Activated CD4-positive, alpha-beta T cell treated with anti-CD3 and anti-CD28 coated beads, Interleukin-2, amount 10 ng/mL, durations not matched to agents 24 days and 14 days (primary cell): ENCODE data around the gene COL12A1. TPM values are rescaled to one million over a fixed set of nuclear protein-coding genes. Genes with fewer than 3 reads are reported as not detected.

ENCODE experiments used
- DNase-seq: peaks from one replicate; pipeline ENCODE4 v3.0.0; 2022
- H3K27ac Mint-ChIP-seq: one replicate; pipeline ENCODE4 v1.8.0; 2022; ENCODE audit warnings: mild to moderate bottlenecking, mixed read lengths
- H3K27me3 Mint-ChIP-seq: one replicate; pipeline ENCODE4 v1.8.0; 2022; ENCODE audit warnings: mixed read lengths
- H3K36me3 Mint-ChIP-seq: one replicate; pipeline ENCODE4 v1.8.0; 2022; ENCODE audit warnings: low read depth, mild to moderate bottlenecking, mixed read lengths
- H3K4me1 Mint-ChIP-seq: one replicate; pipeline ENCODE4 v1.8.0; 2021; ENCODE audit warnings: mixed read lengths
- H3K4me3 Mint-ChIP-seq: one replicate; pipeline ENCODE4 v1.8.0; 2022; ENCODE audit warnings: mild to moderate bottlenecking, moderate library complexity, mixed read lengths
- H3K9me3 Mint-ChIP-seq: one replicate; pipeline ENCODE4 v1.8.0; 2021; ENCODE audit warnings: mixed read lengths
- intact Hi-C: fragments of 100-400 bp; cut with micrococcal nuclease; formaldehyde crosslinking; loops from one replicate; pipeline ENCODE4 v1.15.1; 2023
- total RNA-seq: library from RNA; stranded (reverse); gene quantifications from 2 replicates; pipeline ENCODE4 v1.2.3, GENCODE V29; 2022

COL12A1 gene
- total RNA-seq, 1 donor from 2014 or later, result 0.05 TPM

DNA sequence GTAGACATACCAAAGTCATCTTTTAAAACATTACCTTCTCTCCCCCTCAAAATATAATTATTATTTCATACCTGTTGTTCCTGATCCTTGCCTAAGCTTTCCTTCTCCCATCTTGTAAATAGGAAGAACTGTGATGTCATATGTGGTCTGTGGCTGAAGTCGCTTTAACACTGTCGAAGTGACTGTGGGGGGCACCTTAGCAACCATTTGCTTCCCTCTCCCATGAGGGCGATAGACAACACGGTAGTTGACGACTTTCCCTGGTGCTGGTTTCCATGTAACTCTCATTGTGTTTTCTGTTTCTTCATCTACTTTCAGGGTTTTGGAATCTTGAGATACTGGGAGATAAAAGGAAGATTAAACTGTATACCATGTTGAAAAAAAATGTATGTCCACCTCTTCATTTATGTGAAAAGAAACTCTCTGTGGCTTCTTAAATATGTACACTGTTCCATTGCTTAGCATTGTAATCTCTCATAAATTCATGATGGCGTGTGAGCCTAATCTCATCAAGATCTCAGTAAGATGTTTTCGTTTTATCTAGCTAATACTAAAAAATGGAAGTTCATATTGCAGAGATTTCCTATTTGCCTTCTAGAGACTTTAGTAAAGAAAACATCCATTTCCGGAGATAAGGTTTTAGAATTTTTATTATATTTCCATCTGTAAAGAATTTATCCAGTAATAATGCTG, 49.5 kb downstream of the COL12A1 start:
- no peaks in the 10 kb centered on the region for H3K4me1 Mint-ChIP-seq

DNA sequence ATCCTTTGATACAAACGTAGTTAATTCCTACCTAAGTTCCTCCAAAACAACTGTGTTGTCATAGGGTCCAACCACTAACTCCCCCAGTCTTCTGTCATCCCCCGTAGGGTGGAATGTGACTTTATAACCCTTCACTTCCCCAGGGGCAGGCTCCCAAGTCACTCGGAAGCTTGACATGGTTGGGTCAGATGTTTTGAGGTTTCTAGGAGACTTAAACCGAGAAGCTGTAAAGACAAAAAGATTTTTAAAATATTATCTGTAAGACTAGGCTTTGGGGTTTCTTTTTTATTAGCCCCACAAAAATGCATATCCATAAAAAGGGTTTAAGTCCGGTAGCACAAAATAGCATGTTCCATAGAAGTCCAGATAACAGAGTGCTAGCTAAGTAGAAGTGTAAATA, 50.2 kb downstream of the COL12A1 start:
- Mint-ChIP-seq H3K27me3 (peaks cover under 1% of the 10 kb centered on the region), H3K27ac (no peak overlapping the region), H3K4me1 (no peaks in the 10 kb centered on the region), H3K4me3 (no peak overlapping the region), H3K9me3 (no peaks in the 10 kb centered on the region), H3K36me3 (no peaks in the 10 kb centered on the region)
- DNase-seq, result no peak
- intact Hi-C loops, result no loop called here

More for the DNA sequence above, 49.5 kb downstream of the COL12A1 start:
- intact Hi-C loops, result no loop called here
- no peak for DNase-seq
- Mint-ChIP-seq H3K9me3 (no peaks in the 10 kb centered on the region), H3K27ac (no peak overlapping the region), H3K4me3 (no peak overlapping the region), H3K36me3 (no peaks in the 10 kb centered on the region), H3K27me3 (peaks cover 2% of the 10 kb centered on the region)

GRCh38 chr6:75154973-75155372, 50.9 kb downstream of the COL12A1 start:
- DNase-seq, result no peak
- Mint-ChIP-seq H3K36me3 (no peaks in the 10 kb centered on the region), H3K9me3 (no peaks in the 10 kb centered on the region), H3K4me3 (no peak overlapping the region), H3K27me3 (peaks cover 2% of the 10 kb centered on the region), H3K27ac (no peak overlapping the region), H3K4me1 (no peaks in the 10 kb centered on the region)
- intact Hi-C loops, result no loop called here

DNA sequence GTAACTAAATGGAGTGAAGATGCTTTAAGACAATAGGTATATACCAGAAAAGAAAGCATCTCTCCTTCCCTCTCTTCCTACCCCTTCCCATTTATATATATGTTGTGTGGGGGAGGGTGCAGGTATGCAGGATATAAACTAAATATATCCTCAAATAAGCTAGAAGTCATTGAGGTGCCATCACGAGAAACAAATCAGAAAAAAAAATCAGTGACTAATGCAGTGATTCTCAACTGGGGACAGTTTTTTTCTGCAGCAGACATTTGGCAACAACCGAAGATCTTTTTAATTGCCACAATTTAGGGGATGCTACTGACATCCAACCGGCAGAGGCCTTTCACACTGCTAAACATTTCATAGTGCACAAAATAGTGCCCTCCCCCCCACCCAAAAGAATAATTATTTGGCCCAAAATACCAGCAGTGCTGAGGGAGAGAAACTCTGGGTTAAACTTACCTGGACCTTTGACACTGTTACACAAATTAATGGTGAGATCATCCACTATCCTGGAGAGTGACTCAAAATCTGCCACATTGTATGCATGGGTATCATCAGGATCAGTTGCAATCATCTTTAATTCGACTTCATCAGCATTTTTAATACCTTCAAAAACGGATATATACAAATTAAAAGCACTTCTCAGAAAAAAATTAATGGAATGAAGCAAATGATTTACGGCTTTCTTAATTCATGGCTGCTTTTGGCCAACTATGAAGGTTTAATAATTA, 55.0 kb downstream of the COL12A1 start:
- Mint-ChIP-seq H3K4me3 (no peak overlapping the region), H3K27me3 (peaks cover 5% of the 10 kb centered on the region), H3K4me1 (peaks cover 5% of the 10 kb centered on the region), H3K9me3 (peaks cover 6% of the 10 kb centered on the region), H3K36me3 (no peaks in the 10 kb centered on the region), H3K27ac (no peak overlapping the region)
- DNase-seq, result no peak
- intact Hi-C loops, result no loop called here

DNA sequence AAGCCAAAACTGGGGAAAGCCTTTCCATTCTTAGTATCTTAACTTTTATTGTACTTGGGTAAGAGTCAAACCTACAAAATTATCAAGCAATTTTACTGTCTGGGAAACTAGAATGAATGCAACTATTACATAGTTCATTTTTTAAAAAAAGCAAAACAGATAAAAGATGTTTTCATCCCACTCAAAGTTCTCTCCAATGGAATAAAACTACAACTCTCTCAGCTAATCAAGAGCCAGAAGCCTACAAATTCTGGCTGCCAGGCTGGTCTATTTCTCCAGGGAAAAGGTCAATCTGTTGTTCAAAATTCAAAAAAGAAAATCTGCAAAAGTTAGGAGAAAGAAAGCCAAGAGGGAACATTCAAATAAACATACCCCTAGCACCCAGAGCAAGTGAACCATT, 56.2 kb downstream of the COL12A1 start:
- DNase-seq, result no peak
- no peaks in the 10 kb centered on the region for H3K36me3 Mint-ChIP-seq
- H3K4me1 Mint-ChIP-seq, result peaks cover 5% of the 10 kb centered on the region
- H3K27ac Mint-ChIP-seq, result no peak overlapping the region
- no peak overlapping the region for H3K4me3 Mint-ChIP-seq
- H3K9me3 Mint-ChIP-seq, result peaks cover 6% of the 10 kb centered on the region
- peaks cover 5% of the 10 kb centered on the region for H3K27me3 Mint-ChIP-seq
- intact Hi-C loops, result no loop called here

DNA sequence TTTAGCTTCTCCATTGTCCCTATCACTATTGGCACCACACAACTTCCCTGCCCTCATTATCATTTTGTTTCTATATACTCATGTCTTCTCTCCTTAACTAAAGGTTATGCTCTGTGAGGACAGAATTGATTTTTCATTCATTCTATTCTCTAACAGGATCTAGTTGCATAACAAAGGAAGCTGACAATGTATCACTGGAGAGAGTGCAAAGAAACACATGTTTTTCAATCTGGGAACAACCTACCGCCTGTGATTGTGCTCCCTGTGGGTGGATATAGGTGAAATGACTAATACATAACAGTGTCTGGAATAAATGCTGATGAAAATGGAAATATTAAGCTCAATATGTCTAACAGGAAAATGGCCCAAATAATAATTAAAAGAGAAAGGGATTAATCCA, 56.6 kb downstream of the COL12A1 start:
- H3K4me1 Mint-ChIP-seq, result peaks cover 5% of the 10 kb centered on the region
- peaks cover 6% of the 10 kb centered on the region for H3K9me3 Mint-ChIP-seq
- no peak overlapping the region for H3K27ac Mint-ChIP-seq
- no peaks in the 10 kb centered on the region for H3K36me3 Mint-ChIP-seq
- DNase-seq, result no peak
- intact Hi-C loops, result no loop called here
- peaks cover 5% of the 10 kb centered on the region for H3K27me3 Mint-ChIP-seq
- no peak overlapping the region for H3K4me3 Mint-ChIP-seq

- Mint-ChIP-seq H3K4me1 (peaks cover 5% of the 10 kb centered on the region), H3K4me3 (no peak overlapping the region), H3K27ac (no peak overlapping the region), H3K27me3 (peaks cover 5% of the 10 kb centered on the region), H3K9me3 (peaks cover 6% of the 10 kb centered on the region), H3K36me3 (no peaks in the 10 kb centered on the region)
- DNase-seq, result no peak
- intact Hi-C loops, result no loop called here
Observed at GRCh38 chr6:75147512-75147911, 58.3 kb downstream of the COL12A1 start.

DNA sequence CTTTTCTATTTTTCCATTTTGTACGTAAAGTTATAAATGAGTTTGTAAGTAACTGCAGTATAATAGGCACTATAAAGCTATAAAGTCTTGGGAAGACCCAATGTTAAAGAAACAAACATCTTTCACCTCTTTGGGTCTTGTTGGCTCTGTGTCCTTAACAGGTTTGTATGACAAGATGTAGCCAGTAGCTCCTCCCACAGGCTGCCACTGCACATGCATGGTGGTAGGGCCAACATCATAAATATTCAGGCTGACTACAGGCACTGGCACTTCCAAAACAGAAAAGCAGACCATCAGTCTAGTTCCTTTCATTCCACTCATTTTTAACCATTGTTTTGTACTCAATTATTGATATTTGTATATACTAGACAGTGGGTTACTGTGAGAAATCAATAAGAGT, 59.9 kb downstream of the COL12A1 start:
- intact Hi-C loops, result no loop called here
- no peaks in the 10 kb centered on the region for H3K36me3 Mint-ChIP-seq
- H3K4me3 Mint-ChIP-seq, result no peak overlapping the region
- H3K27me3 Mint-ChIP-seq, result peaks cover 5% of the 10 kb centered on the region
- no peak for DNase-seq
- H3K27ac Mint-ChIP-seq, result no peak overlapping the region
- peaks cover 5% of the 10 kb centered on the region for H3K4me1 Mint-ChIP-seq
- H3K9me3 Mint-ChIP-seq, result peaks cover 6% of the 10 kb centered on the region

GRCh38 chr6:75145211-75145610, 60.6 kb downstream of the COL12A1 start:
- Mint-ChIP-seq H3K27me3 (peaks cover 3% of the 10 kb centered on the region), H3K36me3 (no peaks in the 10 kb centered on the region), H3K27ac (no peak overlapping the region), H3K4me1 (peaks cover 5% of the 10 kb centered on the region), H3K9me3 (peaks cover 6% of the 10 kb centered on the region), H3K4me3 (no peak overlapping the region)
- no peak for DNase-seq
- intact Hi-C loops, result no loop called here

DNA sequence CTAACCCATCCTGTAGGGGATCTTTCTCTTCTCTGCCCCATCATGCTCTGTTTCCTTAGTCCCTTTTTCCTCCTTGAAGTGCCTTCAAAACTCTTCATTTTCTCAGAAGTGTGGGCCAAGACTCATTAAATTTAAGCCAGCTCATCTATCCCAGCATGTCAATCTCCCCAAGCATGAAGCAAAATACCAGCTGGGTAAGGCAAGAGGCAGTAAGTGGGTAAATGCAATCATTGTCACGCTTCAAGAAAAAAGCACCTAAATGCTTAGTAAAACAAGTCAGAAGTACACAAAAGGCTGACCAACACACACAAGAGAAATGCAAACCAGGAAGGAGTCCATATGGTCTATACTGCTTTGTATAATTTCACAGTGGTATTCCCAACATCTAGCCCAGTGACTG, 61.5 kb downstream of the COL12A1 start:
- Mint-ChIP-seq H3K27ac (no peak overlapping the region), H3K4me1 (peaks cover 5% of the 10 kb centered on the region), H3K36me3 (no peaks in the 10 kb centered on the region), H3K9me3 (peaks cover 5% of the 10 kb centered on the region), H3K4me3 (no peak overlapping the region), H3K27me3 (peaks cover 3% of the 10 kb centered on the region)
- intact Hi-C loops, result no loop called here
- DNase-seq, result no peak

DNA sequence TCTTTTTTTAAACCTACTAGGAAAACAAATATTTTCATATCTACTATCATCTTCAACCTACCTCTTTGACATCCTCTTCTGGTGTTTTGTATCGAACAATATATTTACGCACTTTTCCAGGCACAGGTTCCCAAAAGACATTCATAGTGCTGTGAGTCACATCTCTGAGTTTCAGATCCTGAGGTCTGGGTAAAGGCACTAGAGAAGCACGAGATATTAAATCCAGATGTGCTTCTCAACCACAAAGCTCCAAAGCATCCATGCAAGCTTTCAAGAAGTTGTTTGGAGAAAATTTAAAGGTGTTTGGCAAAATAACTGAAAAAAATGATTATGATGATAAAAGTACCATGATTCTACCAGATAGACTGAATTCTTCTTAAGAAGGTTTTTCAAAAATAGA, 62.7 kb downstream of the COL12A1 start:
- intact Hi-C loops, result no loop called here
- no peak for DNase-seq
- H3K36me3 Mint-ChIP-seq, result no peaks in the 10 kb centered on the region
- peaks cover 1% of the 10 kb centered on the region for H3K4me1 Mint-ChIP-seq
- no peaks in the 10 kb centered on the region for H3K9me3 Mint-ChIP-seq
- H3K27me3 Mint-ChIP-seq, result no peaks in the 10 kb centered on the region
- no peak overlapping the region for H3K4me3 Mint-ChIP-seq
- H3K27ac Mint-ChIP-seq, result no peak overlapping the region

GRCh38 chr6:75142721-75143120, 63.1 kb downstream of the COL12A1 start:
- Mint-ChIP-seq H3K27me3 (no peaks in the 10 kb centered on the region), H3K4me3 (no peak overlapping the region), H3K27ac (no peak overlapping the region), H3K4me1 (no peaks in the 10 kb centered on the region), H3K9me3 (no peaks in the 10 kb centered on the region), H3K36me3 (no peaks in the 10 kb centered on the region)
- intact Hi-C loops, result no loop called here
- no peak for DNase-seq

DNA sequence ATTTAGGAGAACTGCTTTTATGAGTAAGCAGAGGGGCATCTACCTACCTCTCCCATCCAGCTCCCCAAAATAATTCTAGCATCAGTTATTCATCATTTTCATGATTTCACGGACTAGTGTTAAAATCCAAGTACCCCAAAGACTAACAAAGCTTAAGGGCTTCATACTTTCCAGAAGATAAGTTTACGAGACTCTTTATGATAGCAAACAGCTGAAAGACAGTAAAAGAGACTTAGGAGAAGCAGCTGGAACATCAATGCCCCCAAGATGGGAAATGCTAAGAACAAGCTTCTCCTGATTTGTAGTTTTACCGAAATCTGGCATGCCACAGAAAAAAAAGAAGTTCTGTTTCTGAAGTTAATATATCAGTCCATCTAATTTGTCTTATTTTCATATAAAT, 70.0 kb downstream of the COL12A1 start:
- H3K27me3 Mint-ChIP-seq, result no peaks in the 10 kb centered on the region
- no peaks in the 10 kb centered on the region for H3K4me1 Mint-ChIP-seq
- H3K36me3 Mint-ChIP-seq, result no peaks in the 10 kb centered on the region
- H3K27ac Mint-ChIP-seq, result no peak overlapping the region
- H3K4me3 Mint-ChIP-seq, result no peak overlapping the region
- intact Hi-C loops, result no loop called here
- DNase-seq, result no peak
- no peaks in the 10 kb centered on the region for H3K9me3 Mint-ChIP-seq

- no peak for DNase-seq
- H3K9me3 Mint-ChIP-seq, result no peaks in the 10 kb centered on the region
- H3K4me1 Mint-ChIP-seq, result no peaks in the 10 kb centered on the region
- no peak overlapping the region for H3K27ac Mint-ChIP-seq
- intact Hi-C loops, result no loop called here
- no peak overlapping the region for H3K4me3 Mint-ChIP-seq
- H3K36me3 Mint-ChIP-seq, result no peaks in the 10 kb centered on the region
- H3K27me3 Mint-ChIP-seq, result no peaks in the 10 kb centered on the region
Observed at GRCh38 chr6:75135450-75135849, 70.4 kb downstream of the COL12A1 start.

DNA sequence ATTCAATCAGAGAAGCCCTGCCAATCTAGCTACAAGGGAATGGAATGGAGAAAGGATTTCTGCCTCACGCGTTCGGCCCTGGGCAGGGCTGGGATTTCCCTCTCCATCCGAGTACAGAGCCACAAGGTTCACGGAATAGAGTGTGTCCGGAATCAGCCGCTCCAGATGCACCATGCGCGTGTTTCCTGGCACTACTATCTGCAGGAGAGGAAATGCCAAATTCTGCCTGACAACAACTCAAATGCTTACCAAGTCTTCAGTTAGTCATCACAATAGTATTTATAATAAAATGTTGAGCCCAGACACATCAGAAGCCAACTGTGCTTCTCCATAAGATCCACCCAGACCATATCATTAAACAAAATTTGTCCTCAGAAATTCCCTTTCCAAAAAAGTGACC, 75.1 kb downstream of the COL12A1 start:
- Mint-ChIP-seq H3K4me3 (no peak overlapping the region), H3K27me3 (no peaks in the 10 kb centered on the region), H3K27ac (no peak overlapping the region), H3K36me3 (no peaks in the 10 kb centered on the region), H3K4me1 (no peaks in the 10 kb centered on the region), H3K9me3 (no peaks in the 10 kb centered on the region)
- DNase-seq, result peak; percentile 32
- intact Hi-C loops, result no loop called here
